CD8-positive, alpha-beta memory T cell (primary cell): ENCODE data around the gene ALDH18A1. TPM values are rescaled to one million over a fixed set of nuclear protein-coding genes. Genes with fewer than 3 reads are reported as not detected.

ENCODE experiments used
- CTCF ChIA-PET: fragments of 350-600 bp; sonication (Branson Sonifier 250); formaldehyde crosslinking; loops from one replicate; lab custom pipeline; 2021; ENCODE audit warnings: antibody characterized with exemption; lab: Charles Lee
- POLR2A ChIA-PET: fragments of 350-600 bp; sonication (Branson Sonifier 250); formaldehyde crosslinking; loops from one replicate; lab custom pipeline; 2021; ENCODE audit warnings: antibody characterized with exemption; lab: Charles Lee
- DNase-seq, 5 donors: peaks; one replicate each; pipeline versions ENCODE4 v3.0.0 to v3.0.0-alpha.2; 2020 to 2022; ENCODE audit warnings: mixed read lengths in 1 of 5
- H3K27ac ChIP-seq: one replicate; pipeline ENCODE4 v1.7.0; 2013; ENCODE audit warnings: low read depth, mild to moderate bottlenecking, low read length, moderate library complexity
- H3K27me3 ChIP-seq: 2 replicates; pipeline ENCODE4 v1.7.0; 2013; ENCODE audit warnings: low read length, mild to moderate bottlenecking; ENCODE audit not compliant: insufficient read depth, poor library complexity, severe bottlenecking
- H3K36me3 ChIP-seq: 2 replicates; pipeline ENCODE4 v1.7.0; 2013; ENCODE audit warnings: mild to moderate bottlenecking, low read length, moderate library complexity; ENCODE audit not compliant: insufficient read depth
- H3K4me1 ChIP-seq: 2 replicates; pipeline ENCODE4 v1.7.0; 2013; ENCODE audit warnings: mild to moderate bottlenecking, low read length, moderate library complexity; ENCODE audit not compliant: insufficient read depth
- H3K4me3 ChIP-seq: 2 replicates; pipeline ENCODE4 v1.7.0; 2013; ENCODE audit warnings: mild to moderate bottlenecking, low read length
- H3K9me3 ChIP-seq: 2 replicates; pipeline ENCODE4 v1.7.0; 2013; ENCODE audit warnings: mild to moderate bottlenecking, low read length
- H3K27ac Mint-ChIP-seq, 8 donors: one replicate each; pipeline ENCODE4 v1.8.0; 2020 to 2021; ENCODE audit warnings: mixed read lengths in 8 of 8, mild to moderate bottlenecking in 6 of 8, inconsistent platforms in 3 of 8, moderate library complexity in 3 of 8
- H3K27me3 Mint-ChIP-seq, 2 donors: one replicate each; pipeline ENCODE4 v1.8.0; 2020 to 2021; ENCODE audit warnings: mixed read lengths in 2 of 2, mild to moderate bottlenecking in 1 of 2, moderate library complexity in 1 of 2
- H3K36me3 Mint-ChIP-seq, 3 donors: one replicate each; pipeline ENCODE4 v1.8.0; 2020 to 2021; ENCODE audit warnings: mixed read lengths in 3 of 3, inconsistent platforms in 1 of 3, mild to moderate bottlenecking in 1 of 3
- H3K4me1 Mint-ChIP-seq, 3 donors: one replicate each; pipeline ENCODE4 v1.8.0; 2020 to 2021; ENCODE audit warnings: mixed read lengths in 3 of 3, inconsistent platforms in 1 of 3, mild to moderate bottlenecking in 1 of 3
- H3K4me3 Mint-ChIP-seq, 7 donors: one replicate each; pipeline ENCODE4 v1.8.0; 2020 to 2021; ENCODE audit warnings: mixed read lengths in 7 of 7, mild to moderate bottlenecking in 6 of 7, moderate library complexity in 4 of 7, inconsistent platforms in 2 of 7
- H3K9me3 Mint-ChIP-seq, 5 donors: one replicate each; pipeline ENCODE4 v1.8.0; 2020 to 2022; ENCODE audit warnings: mixed read lengths in 5 of 5, mild to moderate bottlenecking in 3 of 5, moderate library complexity in 2 of 5, inconsistent platforms in 1 of 5
- polyA plus RNA-seq: library from polyadenylated mRNA; unstranded; fragments of 300-500 nt; fragmentation: Illumina TruSeq; gene quantifications from one replicate; pipeline ENCODE4 v1.2.3, GENCODE V29; 2021
- total RNA-seq, 2 experiments: library from RNA; stranded (reverse); gene quantifications; one replicate each; pipeline ENCODE4 v1.2.3, GENCODE V29; 2021

Gene ALDH18A1
- total and polyA plus RNA-seq, 3 experiments from 2014 or later: 66.9 to 89.6 (median 89.1) TPM

DNA sequence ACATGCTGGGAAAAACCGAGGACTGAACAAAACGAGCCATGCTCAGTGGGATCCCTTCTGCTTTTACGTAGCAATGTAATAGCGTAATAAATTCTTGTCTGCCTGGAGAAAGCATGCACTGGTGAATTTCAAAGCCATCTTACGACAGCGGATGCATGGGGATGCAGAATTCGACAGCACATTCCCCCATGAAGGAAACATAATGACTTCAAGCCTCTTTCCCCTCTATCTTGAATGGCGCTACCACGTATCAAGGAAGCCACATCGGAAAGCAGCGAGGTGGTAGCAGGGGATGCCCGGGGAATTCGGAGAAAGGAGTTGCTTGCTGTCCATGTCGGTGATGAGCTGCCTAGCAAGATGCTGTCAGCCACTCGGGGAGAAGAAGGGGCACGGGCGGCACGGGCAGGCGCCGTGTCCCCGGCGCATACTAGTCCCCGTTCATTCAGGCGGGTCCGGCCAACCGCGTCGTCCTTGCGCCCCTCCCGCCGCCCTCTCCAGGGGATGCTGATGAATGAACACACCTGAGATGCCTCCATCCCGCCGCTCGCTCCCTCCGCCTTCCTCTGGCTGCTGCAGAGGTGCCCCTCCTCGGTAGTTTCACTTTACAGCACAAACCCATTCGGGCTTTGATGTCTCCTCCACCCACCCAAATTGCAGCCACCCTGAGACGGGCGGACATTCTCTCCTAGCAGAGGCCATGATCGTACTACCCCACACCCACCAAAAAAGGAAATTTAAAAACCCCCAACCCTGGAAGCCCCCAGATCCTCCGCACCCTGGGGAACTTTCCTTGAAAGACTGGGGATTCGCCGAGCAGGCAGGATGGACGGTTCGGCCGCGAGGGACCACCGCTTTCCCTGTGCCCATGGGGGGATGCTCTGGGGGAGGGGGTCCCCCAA lies 96.0 kb downstream of the ALDH18A1 start:
- ChIA-PET CTCF (no interaction called here), POLR2A (interaction anchor here (0.6 kb wide), 1 partner anchor 133 kb away, joined by 3 read pairs; the partner anchor contains the start of gene TCTN3)
- peaks cover 3 to 5% of the 10 kb centered on the region in 2 donors for H3K27me3 Mint-ChIP-seq
- H3K36me3 Mint-ChIP-seq: peaks cover 0 to 6% (median 1%) of the 10 kb centered on the region in 3 donors
- peak overlapping the region; percentile 95 for H3K4me3 ChIP-seq
- peaks cover 9% of the 10 kb centered on the region for H3K4me1 ChIP-seq
- no peaks in the 10 kb centered on the region for H3K9me3 ChIP-seq
- peak; percentile 39 to 73 (median 40) for DNase-seq
- peaks cover 7 to 20% (median 15%) of the 10 kb centered on the region in 3 donors for H3K4me1 Mint-ChIP-seq
- peak overlapping the region; percentile 90 to 100 (median 99) for H3K4me3 Mint-ChIP-seq
- no peaks in the 10 kb centered on the region for H3K27me3 ChIP-seq
- H3K27ac ChIP-seq: peak overlapping the region; percentile 59
- H3K36me3 ChIP-seq: no peaks in the 10 kb centered on the region
- H3K27ac Mint-ChIP-seq: peak overlapping the region; percentile 34 to 99 (median 96)
- H3K9me3 Mint-ChIP-seq: no peaks in the 10 kb centered on the region

DNA sequence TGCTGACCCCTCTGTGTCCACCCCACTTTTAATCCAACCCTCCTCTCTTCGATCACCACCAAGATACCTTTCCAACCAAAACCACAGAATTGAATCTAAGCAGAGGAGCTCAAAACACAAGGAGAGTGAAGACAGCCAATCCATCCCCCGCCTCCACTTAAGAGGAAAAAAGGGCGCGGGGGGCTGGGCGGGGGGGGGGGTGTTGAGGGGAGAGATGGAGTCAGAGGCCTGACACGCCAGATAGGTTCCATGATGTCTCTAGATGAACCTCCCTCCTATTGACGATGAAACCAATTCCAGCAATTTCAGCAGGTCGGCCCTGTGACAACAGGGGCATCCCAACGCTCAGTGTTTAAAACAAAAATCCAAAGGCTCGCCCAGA lies 96.6 kb downstream of the ALDH18A1 start:
- H3K4me3 Mint-ChIP-seq: peak overlapping the region; percentile 90 to 100 (median 99)
- H3K4me1 Mint-ChIP-seq: peaks cover 7 to 20% (median 15%) of the 10 kb centered on the region in 3 donors
- peaks cover 0 to 6% (median 1%) of the 10 kb centered on the region in 3 donors for H3K36me3 Mint-ChIP-seq
- peak overlapping the region; percentile 95 for H3K4me3 ChIP-seq
- H3K27me3 Mint-ChIP-seq: peaks cover 1 to 5% of the 10 kb centered on the region in 2 donors
- H3K27me3 ChIP-seq: no peaks in the 10 kb centered on the region
- peaks cover 9% of the 10 kb centered on the region for H3K4me1 ChIP-seq
- POLR2A ChIA-PET: interaction anchor here (0.6 kb wide), 1 partner anchor 134 kb away, joined by 3 read pairs; the partner anchor contains the start of gene TCTN3
- no peak for DNase-seq
- H3K9me3 ChIP-seq: no peaks in the 10 kb centered on the region
- H3K27ac Mint-ChIP-seq: peak overlapping the region in 4 of 8 donors; percentile 34 to 98 (median 68)
- CTCF ChIA-PET: no interaction called here
- no peaks in the 10 kb centered on the region for H3K9me3 Mint-ChIP-seq
- H3K36me3 ChIP-seq: no peaks in the 10 kb centered on the region
- H3K27ac ChIP-seq: no peak overlapping the region

DNA sequence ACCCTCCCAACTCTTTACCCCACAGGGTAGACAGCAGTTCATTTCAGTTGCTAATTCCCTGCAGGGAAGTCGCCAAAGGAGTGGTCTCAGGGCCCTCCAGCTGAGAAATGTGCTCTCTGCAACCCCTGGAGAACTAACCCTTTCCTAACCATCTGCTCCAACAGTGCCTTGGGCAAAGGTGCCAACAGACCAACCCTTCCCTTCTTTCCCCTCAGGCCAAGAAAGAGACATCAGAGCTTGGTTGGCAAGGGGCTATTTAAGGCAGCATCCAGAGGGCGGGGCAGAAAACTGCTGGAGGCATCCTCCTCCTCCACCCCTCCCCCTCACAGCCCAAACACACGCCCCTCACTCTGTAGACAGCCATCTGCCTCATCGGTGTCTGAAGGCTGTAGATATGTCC lies 97.0 kb downstream of the ALDH18A1 start:
- H3K36me3 ChIP-seq: no peaks in the 10 kb centered on the region
- no peaks in the 10 kb centered on the region for H3K27me3 ChIP-seq
- no peak overlapping the region for H3K27ac ChIP-seq
- Mint-ChIP-seq H3K9me3 (no peaks in the 10 kb centered on the region), H3K36me3 (peaks cover 0 to 6% (median 1%) of the 10 kb centered on the region in 3 donors), H3K27ac (no peak overlapping the region), H3K4me1 (peaks cover 7 to 20% (median 15%) of the 10 kb centered on the region in 3 donors), H3K4me3 (peak overlapping the region; percentile 27 to 90 (median 76)), H3K27me3 (peaks cover 1 to 5% of the 10 kb centered on the region in 2 donors)
- H3K4me1 ChIP-seq: peaks cover 9% of the 10 kb centered on the region
- POLR2A ChIA-PET: no interaction called here
- CTCF ChIA-PET: no interaction called here
- H3K9me3 ChIP-seq: no peaks in the 10 kb centered on the region
- no peak for DNase-seq
- no peak overlapping the region for H3K4me3 ChIP-seq

DNA sequence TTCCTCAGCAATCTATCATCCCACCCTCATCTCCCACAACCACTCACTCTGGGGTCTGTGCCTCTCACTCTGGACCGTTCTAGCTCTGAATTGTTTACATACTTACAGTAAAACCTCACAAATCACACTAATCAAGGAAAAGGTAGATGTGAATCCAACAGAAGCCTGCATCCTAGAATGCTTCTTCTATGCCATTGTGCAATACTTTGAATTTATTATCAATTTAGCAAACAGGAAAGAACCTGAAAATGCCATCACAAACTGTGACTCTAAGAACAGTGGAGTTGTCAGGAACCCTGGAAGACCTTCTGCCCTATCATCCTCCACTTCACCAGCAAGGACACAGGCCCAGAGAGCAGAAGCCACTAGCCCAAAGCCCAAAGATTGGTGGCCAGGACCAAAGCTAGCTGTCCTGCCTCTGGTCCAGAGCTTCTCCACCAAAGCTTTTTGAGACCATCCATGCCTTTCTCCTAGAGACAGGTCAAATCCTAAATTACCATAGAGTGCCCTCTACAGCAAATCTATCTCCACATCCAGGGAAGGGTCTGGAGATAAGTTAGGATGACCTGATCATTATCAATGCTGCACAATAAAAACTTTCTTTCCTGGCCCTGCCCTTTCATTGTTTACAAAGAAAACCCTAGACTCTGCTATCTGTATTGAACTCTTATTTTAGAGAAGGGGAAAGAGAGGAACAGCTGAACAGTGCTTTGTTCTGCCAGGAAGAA lies 97.8 kb downstream of the ALDH18A1 start:
- H3K4me1 Mint-ChIP-seq: peaks cover 7 to 20% (median 15%) of the 10 kb centered on the region in 3 donors
- Histone ChIP-seq H3K4me1 (peaks cover 9% of the 10 kb centered on the region), H3K36me3 (no peaks in the 10 kb centered on the region), H3K9me3 (no peaks in the 10 kb centered on the region), H3K4me3 (no peak overlapping the region), H3K27ac (no peak overlapping the region), H3K27me3 (no peaks in the 10 kb centered on the region)
- peaks cover 1 to 5% of the 10 kb centered on the region in 2 donors for H3K27me3 Mint-ChIP-seq
- H3K4me3 Mint-ChIP-seq: peak overlapping the region in 4 of 7 donors; percentile 51 to 90 (median 69)
- H3K9me3 Mint-ChIP-seq: no peaks in the 10 kb centered on the region
- H3K27ac Mint-ChIP-seq: no peak overlapping the region
- ChIA-PET CTCF (no interaction called here), POLR2A (no interaction called here)
- peaks cover 0 to 6% (median 1%) of the 10 kb centered on the region in 3 donors for H3K36me3 Mint-ChIP-seq
- DNase-seq: no peak

DNA sequence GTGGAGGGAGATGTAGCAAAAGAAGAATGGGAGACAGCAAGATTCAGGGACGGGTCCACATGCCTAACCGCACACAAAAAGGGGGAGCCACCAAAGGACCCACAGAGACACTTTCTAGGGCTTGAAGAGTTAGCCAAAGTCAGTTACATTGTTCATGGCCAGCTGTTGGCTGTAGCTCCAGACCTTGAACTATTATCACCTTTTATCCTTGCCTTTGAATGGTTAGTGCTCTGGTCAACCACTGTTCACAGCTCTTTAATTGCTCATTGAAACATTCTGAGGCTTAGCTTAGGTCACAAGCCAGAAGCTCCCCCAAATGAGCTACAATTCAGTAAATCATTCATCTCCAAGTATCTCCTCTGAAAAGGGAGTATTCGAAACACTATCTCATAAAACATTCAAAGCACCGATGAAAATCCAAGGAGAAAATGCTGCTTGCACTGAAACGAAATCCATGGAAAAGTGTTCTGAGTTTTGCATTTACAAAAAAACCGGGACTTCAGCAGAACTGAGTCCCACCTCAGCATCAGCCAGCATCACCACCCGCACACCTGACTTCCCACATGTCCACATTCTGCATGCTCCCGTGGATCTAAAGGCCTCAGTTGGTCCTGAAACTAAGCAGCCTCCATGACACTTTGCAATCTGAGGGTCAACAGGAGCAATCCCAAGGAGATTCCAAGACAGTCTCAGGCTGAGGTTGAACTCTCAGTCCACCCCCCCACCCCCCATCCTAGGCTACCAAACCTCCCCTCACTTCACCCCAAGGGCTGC lies 99.3 kb downstream of the ALDH18A1 start:
- Mint-ChIP-seq H3K36me3 (peaks cover 1 to 6% (median 3%) of the 10 kb centered on the region in 3 donors), H3K4me1 (peaks cover 7 to 20% (median 15%) of the 10 kb centered on the region in 3 donors), H3K4me3 (peak overlapping the region in 1 of 7 donors; percentile 75), H3K9me3 (peaks cover 0 to 4% (median 0%) of the 10 kb centered on the region in 5 donors), H3K27me3 (peaks cover 4 to 5% of the 10 kb centered on the region in 2 donors), H3K27ac (peak overlapping the region in 1 of 8 donors; percentile 22)
- no peak for DNase-seq
- Histone ChIP-seq H3K27me3 (no peaks in the 10 kb centered on the region), H3K27ac (no peak overlapping the region), H3K4me3 (no peak overlapping the region), H3K4me1 (peaks cover 9% of the 10 kb centered on the region), H3K36me3 (no peaks in the 10 kb centered on the region), H3K9me3 (no peaks in the 10 kb centered on the region)
- ChIA-PET CTCF (interaction anchor here (1.5 kb wide), 1 partner anchor 10 kb away, joined by 3 read pairs; no protein-coding TSS in a partner anchor), POLR2A (no interaction called here)

Other genes with a start within 250 kb of the ALDH18A1 start
- 1 to 10 TPM in 1 of 2 experiments, under 1 TPM in 1; 0.92 to 1.7 TPM for gene SORBS1, start 95.3 kb downstream of the ALDH18A1 start, total RNA-seq
- gene SORBS1, start 95.3 kb downstream of the ALDH18A1 start, polyA plus RNA-seq: 0.28 TPM
- gene TCTN3, start 37.2 kb upstream of the ALDH18A1 start, total RNA-seq: 10 to 100 TPM; 32.1 to 32.7 TPM
- 59.1 TPM for gene TCTN3, start 37.2 kb upstream of the ALDH18A1 start, polyA plus RNA-seq
- 1 to 10 TPM; 6.7 to 7.1 TPM for gene ENTPD1, start 99.5 kb upstream of the ALDH18A1 start, total RNA-seq
- 3.3 TPM for gene ENTPD1, start 99.5 kb upstream of the ALDH18A1 start, polyA plus RNA-seq